GM18499 (cell line): ENCODE results near the gene SFN.
A peak's percentile ranks its signal among the peaks of the same experiment; 100 is the strongest.
"Not testable (repeated sequence)": the region's sequence is repeated elsewhere in the genome, so short reads cannot be mapped to it uniquely, and the experiment has no call there.

ENCODE experiments used
- ATAC-seq: cut with Tn5 transposase; IDR thresholded peaks from one replicate; pipeline ENCODE4 v1.9.1; 2021; ENCODE audit warnings: moderate number of reproducible peaks; ENCODE audit not compliant: insufficient read depth, unreplicated experiment

Gene SFN

GRCh38 chr1:26862781-26863684, at the start of gene SFN:
Gene SFN, plus strand, starts transcription at chr1:26863149. Its CDS starts 64 bp downstream, at chr1:26863213.
- ATAC-seq, result no peak

DNA sequence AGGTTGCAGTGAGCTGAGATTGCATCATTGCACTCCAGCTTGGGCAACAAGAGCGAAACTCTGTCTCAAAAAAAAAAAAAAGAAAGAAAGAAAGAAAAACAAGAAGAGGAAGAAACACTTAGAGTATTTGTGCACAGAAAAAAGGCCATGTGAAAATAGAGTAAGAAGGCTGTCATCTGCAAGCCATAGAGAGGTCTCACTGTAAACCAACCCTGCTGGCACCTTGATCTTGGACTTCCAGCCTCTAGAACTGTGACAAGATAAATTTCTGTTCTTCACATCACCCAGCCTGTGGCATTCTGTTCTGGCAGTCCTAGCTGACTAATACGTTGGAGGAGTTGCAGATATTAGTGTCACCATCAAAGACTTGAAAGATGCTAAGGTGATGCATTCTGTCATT, 48.6 kb upstream of the SFN start:
- no peak for ATAC-seq

DNA sequence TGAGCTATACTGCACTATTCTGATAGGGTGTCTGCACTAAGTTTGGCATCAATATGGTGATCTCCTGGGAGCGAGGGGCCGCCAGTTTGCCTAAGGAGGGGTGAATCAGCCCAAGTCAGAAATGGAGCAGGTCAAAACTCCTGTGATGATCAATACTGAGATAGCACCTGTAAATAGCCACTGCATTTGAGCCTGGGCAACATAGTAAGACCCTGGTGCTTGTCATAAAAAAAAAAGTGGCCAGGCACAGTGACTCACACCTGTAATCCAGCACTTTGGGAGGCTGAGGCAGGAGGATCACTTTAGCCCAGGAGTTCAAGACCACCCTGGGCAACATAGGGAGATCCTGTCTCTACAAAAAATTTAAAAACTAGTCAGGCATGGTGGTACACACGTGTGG, 48.1 kb upstream of the SFN start:
- no peak for ATAC-seq

- ATAC-seq, result peak; percentile 83
These were observed 42.1 kb upstream of the SFN start for GRCh38 chr1:26820784-26821269.

GRCh38 chr1:26822737-26823395, 40.1 kb upstream of the SFN start:
- ATAC-seq, result no peak

DNA sequence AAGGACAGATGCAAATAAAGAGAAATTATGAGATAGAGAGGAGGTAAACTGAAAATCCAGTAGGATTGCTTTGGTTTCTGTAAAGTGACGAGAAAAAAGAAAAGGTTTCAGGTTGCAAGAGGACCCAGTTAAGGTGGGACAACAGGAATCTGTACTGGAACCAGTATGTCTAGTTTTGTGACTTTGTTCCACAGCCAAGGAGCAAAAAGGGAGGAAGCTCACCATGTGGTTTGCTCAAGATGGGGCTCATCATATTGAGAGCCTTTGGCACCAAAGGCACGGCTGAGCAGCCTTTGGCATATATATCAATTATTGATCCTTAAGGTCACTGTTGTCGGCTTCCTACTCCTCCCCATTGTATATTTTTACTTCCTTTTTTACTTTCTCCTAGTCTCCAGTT, 38.2 kb upstream of the SFN start:
- no peak for ATAC-seq

GRCh38 chr1:26826261-26827105, 36.5 kb upstream of the SFN start, which contains the start of gene ZDHHC18:
Gene ZDHHC18, plus strand, starts transcription at chr1:26826688. Its CDS starts 117 bp downstream, at chr1:26826805.
- no peak for ATAC-seq

GRCh38 chr1:26827106-26827604, 35.8 kb upstream of the SFN start:
- ATAC-seq, result no peak

DNA sequence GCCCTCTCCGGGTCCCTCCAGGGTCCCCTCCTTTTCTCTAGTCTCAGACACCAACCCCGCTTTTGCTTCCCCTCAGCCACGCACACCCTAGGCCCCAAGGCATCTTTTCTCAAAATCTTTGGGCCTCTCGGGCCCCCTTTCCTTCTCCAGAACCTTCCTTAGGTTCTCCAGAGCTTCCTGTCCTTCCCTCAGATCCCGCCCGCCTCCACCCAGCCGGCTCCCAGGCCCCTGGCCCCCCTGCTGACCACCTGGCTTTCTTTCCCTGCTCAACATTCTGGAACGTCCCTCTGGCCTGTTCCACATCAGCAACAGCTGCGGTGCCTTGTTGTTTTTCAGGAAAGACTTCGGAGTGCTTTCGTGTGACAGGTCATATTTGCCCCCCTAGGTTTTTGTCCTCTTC, 35.3 kb upstream of the SFN start:
- ATAC-seq, result no peak

- no peak for ATAC-seq
These were observed 34.4 kb upstream of the SFN start for GRCh38 chr1:26828411-26828991.

- ATAC-seq, result no peak
These were observed 33.6 kb upstream of the SFN start for GRCh38 chr1:26829184-26829911.

- ATAC-seq, result no peak
These were observed 31.9 kb upstream of the SFN start for GRCh38 chr1:26831059-26831458.

DNA sequence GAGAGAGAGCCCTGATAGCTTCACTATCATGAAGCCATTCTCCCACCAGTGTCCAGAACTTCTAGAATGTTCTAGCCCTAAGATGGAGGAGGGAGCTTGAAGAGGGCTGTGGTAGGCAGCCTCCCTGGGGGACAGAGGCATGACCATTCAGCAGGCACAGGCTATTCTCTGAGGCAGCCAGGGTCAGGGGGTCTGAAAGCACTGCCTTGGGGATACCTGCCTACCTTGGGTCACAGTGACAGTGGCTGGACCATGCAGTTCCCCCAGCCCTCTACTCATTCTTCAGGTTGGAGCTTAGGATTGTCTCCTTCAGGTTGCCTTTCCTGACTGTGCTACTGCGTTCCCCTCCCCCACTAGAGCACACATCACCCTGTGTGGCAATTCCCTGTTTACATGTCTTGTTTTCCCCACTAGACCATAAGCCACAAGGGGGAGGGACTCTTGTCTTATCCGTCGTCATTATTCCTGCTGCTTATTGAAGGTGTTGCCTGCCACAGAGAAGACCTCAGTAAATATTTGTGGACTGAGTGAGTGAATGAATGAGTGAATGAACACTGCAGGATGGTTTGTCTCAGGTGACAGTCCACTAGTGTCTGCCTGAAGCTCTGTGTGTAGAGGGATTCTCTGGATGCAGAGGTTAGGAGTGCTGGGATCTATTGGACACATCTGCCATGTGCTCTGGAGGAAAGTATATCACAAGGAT, 31.3 kb upstream of the SFN start:
- no peak for ATAC-seq

DNA sequence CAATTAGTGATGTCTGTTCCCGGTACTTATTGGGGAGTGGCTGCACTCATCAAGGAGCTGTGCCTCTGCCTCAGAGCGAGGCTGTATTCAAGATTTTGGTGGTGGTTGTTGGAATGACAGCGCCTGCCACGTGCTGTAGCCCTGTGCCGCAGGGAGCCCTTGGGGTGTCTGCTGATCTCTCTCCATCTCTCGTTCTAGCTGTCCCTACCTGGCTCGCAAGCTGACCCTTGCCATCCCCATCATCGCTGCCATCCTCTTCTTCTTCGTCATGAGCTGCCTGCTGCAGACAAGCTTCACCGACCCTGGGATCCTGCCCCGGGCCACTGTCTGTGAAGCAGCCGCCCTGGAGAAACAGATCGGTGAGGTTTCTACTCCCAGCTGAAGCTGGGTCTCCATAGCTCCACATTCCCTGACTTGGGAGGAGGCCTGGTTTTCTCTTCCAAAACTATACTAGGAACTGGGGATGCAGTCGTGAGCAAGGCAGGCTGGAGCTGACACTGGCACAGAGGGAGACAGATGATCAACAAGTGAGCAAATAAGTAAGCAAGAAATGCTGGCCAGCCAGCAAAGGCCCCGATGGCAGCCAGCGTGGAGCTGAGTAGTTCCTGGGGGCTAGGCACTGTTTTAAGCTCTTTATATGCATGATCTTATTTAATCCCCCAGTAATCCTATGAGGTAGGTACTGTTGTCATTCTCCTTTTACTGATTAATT, 30.5 kb upstream of the SFN start:
- ATAC-seq, result no peak

GRCh38 chr1:26833432-26834405, 29.2 kb upstream of the SFN start:
- no peak for ATAC-seq

GRCh38 chr1:26837665-26838064, 25.3 kb upstream of the SFN start:
- ATAC-seq, result not testable (repeated sequence)
